Astrocyte of the spinal cord (primary cell): ENCODE results near the gene TMEM222.
A peak's percentile ranks its signal among the peaks of the same experiment; 100 is the strongest.

ENCODE experiments used
- DNase-seq: peaks from one replicate; pipeline ENCODE4 v3.0.0; 2011; ENCODE audit warnings: low read depth, low spot score
- H3K4me3 ChIP-seq: 2 replicates; pipeline ENCODE4 v1.5.1; 2011; ENCODE audit warnings: low read depth, mild to moderate bottlenecking, low read length, moderate library complexity
- CTCF ChIP-seq: IDR thresholded peaks from 2 replicates; pipeline ENCODE4 v1.5.1; 2012; ENCODE audit warnings: low read depth, mild to moderate bottlenecking, low read length, inconsistent platforms
- in situ Hi-C: cut with HindIII; loops from 2 replicates; pipeline ENCODE4 v1.10.0; 2017; ENCODE audit warnings: low sequenced_read_pairs

The TMEM222 gene

GRCh38 chr1:27361044-27361402 is 39.1 kb downstream of the TMEM222 start:
- in situ Hi-C loops, result no loop called here
- H3K4me3 ChIP-seq, result no peak overlapping the region
- no peak for DNase-seq
- TF ChIP-seq CTCF, result no peak

- no peak overlapping the region for H3K4me3 ChIP-seq
- TF ChIP-seq CTCF, result no peak
- in situ Hi-C loops, result no loop called here
- no peak for DNase-seq
These were observed 39.6 kb downstream of the TMEM222 start for GRCh38 chr1:27361553-27361952.

- no peak overlapping the region for H3K4me3 ChIP-seq
- DNase-seq, result no peak
- TF ChIP-seq CTCF, result no peak
- in situ Hi-C loops, result no loop called here
These were observed 42.1 kb downstream of the TMEM222 start for GRCh38 chr1:27363766-27364695.

GRCh38 chr1:27364696-27365371 is 42.9 kb downstream of the TMEM222 start:
- in situ Hi-C loops, result no loop called here
- no peak for DNase-seq
- no peak for TF ChIP-seq CTCF
- H3K4me3 ChIP-seq, result peak overlapping the region; percentile 66

- peak overlapping the region; percentile 66 for H3K4me3 ChIP-seq
- TF ChIP-seq CTCF, result no peak
- DNase-seq, result peak; percentile 94
- in situ Hi-C loops, result no loop called here
These were observed 43.6 kb downstream of the TMEM222 start for GRCh38 chr1:27365372-27366112.

GRCh38 chr1:27366113-27366410 is 44.1 kb downstream of the TMEM222 start:
- no peak for TF ChIP-seq CTCF
- peak overlapping the region; percentile 66 for H3K4me3 ChIP-seq
- in situ Hi-C loops, result no loop called here
- peak; percentile 78 for DNase-seq
